T-helper 2 cell treated with Interferon-gamma antibody and Interleukin-4, amounts not matched to agents 100 ng/mL and 5 ng/mL, for 36 hours (primary cell): Measurements from ENCODE around the gene SUN1. TPM values are rescaled to one million over a fixed set of nuclear protein-coding genes. Genes with fewer than 3 reads are reported as not detected.
"Not testable (repeated sequence)": the region's sequence is repeated elsewhere in the genome, so short reads cannot be mapped to it uniquely, and the experiment has no call there.

Experiments used
- intact Hi-C: fragments of 100-400 bp; cut with micrococcal nuclease; formaldehyde crosslinking; loops from one replicate; pipeline ENCODE4 v1.15.1; 2023
- total RNA-seq: library from RNA; stranded (reverse); gene quantifications from 2 replicates; pipeline ENCODE4 v1.2.3, GENCODE V29; 2022

Gene SUN1, protein sequence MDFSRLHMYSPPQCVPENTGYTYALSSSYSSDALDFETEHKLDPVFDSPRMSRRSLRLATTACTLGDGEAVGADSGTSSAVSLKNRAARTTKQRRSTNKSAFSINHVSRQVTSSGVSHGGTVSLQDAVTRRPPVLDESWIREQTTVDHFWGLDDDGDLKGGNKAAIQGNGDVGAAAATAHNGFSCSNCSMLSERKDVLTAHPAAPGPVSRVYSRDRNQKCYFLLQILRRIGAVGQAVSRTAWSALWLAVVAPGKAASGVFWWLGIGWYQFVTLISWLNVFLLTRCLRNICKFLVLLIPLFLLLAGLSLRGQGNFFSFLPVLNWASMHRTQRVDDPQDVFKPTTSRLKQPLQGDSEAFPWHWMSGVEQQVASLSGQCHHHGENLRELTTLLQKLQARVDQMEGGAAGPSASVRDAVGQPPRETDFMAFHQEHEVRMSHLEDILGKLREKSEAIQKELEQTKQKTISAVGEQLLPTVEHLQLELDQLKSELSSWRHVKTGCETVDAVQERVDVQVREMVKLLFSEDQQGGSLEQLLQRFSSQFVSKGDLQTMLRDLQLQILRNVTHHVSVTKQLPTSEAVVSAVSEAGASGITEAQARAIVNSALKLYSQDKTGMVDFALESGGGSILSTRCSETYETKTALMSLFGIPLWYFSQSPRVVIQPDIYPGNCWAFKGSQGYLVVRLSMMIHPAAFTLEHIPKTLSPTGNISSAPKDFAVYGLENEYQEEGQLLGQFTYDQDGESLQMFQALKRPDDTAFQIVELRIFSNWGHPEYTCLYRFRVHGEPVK
- 61.3 and 63.3 TPM in 2 replicates for total RNA-seq

DNA sequence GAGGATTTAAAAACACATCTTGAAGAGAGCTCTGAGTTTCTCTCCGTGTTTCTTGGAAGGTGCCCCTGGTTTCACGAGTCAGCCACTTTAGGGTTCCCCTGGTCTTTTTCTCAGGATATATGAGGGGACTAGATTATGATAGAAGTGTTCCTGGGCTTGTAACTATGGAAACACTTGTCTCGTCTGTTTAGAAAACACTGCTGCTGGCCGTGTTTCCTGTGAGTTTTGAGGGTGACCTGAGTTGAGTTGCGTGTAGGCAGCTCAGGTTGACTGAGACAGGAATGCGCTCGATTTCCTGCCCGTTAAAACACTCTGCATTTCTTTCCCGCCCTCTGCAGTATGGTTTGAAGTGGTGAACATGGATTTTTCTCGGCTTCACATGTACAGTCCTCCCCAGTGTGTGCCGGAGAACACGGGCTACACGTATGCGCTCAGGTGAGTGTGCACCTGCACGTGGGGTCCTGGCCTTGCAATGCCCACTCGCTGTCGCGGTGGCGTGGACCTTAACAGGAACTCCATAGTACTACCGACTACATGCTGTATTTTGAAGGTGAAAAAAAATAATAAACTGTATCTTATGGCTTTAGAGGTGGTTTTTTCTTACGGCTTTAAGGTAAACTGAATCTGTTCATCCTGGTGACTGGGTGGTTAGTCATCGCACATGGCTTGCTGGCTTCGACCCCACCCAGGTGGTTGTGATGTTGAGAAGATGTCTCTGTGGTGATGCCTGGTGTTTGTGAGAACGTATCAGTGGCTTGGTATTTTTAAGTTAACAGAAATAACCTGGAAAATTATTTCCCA, at the start of gene SUN1:
Gene SUN1 (plus strand): TSS at position 310 of the 801 bp plus-strand sequence. CDS start 49 bp downstream, at position 359.
- intact Hi-C loops = no loop called here

DNA sequence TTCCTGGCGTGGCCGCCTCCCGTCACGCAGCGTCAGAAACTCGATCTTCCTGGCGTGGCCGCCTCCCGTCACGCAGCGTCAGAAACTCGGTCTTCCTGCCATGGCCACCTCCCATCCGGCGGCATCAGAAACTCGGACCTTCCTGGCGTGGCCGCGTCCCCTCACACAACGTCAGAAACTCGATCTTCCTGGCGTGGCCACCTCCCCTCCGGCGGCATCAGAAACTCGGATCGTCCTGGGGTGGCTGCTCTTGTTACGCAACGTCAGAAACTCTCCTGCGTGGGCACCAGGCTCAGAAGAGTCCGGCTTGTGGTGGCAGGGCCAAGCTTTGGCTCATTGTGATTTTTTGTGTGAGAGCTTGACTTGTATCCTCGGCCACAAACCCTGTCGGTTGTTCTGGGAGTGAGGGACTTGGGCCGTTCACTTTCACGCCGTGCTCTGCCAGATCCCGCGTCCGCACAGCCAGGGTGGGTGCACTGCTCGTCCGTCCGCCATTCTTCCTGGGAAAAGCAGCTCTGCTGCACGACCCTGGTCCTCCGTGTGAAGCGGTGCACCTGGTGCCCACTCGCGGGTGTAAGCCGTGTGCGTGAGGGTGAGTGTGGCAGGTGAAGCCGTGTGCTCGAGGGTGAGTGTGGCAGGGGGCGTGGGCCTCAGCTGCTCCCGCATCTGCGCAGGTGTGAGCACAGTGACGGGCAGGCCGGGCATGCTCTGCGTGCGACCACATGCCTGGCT, 49.4 kb upstream of the SUN1 start:
- intact Hi-C loops = no loop called here

DNA sequence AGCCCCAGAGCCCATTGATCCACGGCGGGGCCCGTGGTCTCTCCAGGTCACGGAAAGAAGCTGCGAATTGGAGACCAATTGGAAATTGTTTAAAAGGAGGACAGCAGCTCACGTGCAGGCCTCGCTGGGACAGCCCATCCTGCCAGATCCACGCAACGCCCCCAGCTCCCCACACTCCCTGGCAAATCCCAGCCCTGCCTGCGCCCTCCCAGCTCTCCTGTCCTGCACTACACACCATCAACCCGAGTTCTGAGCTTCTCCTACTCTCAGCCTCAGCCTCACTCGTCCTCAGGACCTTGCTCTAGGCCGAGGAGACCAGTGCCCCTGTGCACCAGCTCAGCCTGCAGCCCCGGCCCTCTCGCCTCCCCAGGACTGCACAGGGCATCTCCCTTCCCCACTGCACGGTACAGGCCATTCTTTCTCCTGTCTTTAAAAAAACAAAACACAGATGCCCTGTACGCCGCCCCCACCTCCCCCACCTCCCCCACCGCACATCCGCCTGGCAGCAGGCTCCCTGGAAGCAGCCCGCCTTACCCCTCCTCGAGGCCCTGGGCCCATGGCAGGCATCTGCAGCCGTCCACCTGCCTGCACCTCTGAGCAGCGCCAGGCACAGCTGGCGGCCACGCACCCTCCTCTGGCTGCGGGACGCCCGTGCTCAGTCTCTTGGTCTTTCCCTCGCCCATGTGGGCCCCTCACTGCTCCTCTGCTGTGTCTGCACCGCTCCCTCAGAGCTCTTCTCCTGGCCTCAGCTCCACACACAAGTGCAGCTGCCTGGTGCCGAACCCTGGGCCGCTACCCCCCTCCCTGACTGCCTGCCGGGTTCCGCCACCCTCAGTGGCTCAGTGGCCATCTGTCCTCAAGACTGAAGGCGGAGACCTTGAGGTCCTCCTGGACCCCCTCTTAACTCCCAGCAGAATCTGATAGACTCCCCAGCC, 48.5 kb upstream of the SUN1 start:
- intact Hi-C loops = no loop called here

DNA sequence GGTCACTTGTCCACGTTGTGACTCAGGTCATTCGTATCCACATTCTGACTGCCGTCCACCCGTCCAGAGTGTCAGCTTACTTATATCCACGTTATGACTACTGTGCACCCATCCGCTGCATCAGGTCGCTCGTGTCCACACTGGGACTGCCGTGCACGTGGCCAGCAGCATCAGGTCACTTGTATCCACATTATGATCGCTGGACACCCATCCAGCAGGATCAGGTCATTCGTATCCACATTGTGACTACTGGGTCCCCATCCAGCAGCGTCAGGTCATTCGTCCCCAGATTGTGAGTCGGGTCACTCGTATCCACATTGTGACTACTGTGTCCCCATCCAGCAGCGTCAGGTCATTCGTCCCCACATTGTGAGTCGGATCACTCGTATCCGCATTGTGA, 47.3 kb upstream of the SUN1 start:
- intact Hi-C loops = loop anchor here (5.0 kb wide), 2 partner anchors 167 to 463 kb away; partner anchors contain the start of gene ADAP1

DNA sequence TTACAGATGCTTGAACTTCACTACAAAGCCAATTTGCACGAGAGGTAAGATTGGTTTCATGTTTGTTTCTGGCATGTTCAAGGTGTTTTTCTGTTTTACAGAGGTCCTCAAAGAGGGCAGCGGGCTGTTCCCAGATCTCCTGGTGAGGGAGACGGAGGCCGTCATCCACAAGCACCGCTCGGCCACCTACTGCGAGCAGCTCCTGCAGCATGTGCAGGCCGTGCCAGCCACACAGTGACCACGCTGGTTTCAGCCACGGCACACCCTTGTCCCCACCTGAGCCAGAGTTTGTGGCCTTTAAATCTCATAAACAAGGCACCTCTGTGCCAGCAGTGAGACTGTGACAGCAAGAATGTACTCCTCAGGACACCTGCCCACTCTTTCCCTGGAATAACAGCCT, 46.9 kb upstream of the SUN1 start:
- intact Hi-C loops = loop anchor here (5.0 kb wide), 2 partner anchors 167 to 463 kb away; partner anchors contain the start of gene ADAP1

DNA sequence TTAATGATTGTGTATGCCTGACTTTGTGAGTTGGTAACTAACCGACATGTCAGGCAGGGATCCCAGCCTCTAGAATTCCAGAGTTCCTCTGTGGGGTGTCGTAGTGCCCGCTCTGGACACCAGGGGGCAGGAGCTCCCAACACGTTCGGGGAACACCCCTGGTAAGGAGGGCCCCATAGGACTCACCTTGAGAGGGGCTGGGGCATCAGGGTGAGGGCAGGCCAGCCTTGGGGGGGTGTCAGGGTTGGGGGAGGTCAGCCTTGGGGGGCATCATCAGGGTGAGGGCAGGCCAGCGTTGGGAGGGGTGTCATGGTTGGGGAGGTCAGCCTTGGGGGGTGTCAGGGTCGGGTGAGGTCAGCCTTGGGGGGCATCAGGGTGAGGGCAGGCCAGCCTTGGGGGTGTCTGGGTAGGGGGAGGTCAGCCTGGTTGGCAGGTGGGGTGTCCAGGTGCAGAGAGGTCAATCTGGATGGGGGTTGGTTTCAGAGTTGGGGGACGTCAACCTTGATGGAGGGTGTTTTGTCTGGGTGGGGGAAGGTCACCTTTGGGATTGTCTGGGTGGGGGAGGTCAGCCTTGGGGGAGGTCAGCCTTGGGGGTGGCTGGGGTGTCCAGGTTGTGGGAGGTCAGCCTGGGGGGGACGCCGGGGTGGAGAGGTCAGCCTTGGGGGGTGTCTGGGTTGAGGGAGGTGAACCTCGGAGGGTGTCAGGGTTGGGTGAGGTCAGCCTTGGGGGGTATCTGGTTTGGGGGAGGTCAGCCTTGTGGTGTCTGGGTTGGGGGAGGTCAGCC, 45.6 kb upstream of the SUN1 start:
- intact Hi-C loops = loop anchor here (5.0 kb wide), 2 partner anchors 166 to 464 kb away; partner anchors contain the start of gene ADAP1

DNA sequence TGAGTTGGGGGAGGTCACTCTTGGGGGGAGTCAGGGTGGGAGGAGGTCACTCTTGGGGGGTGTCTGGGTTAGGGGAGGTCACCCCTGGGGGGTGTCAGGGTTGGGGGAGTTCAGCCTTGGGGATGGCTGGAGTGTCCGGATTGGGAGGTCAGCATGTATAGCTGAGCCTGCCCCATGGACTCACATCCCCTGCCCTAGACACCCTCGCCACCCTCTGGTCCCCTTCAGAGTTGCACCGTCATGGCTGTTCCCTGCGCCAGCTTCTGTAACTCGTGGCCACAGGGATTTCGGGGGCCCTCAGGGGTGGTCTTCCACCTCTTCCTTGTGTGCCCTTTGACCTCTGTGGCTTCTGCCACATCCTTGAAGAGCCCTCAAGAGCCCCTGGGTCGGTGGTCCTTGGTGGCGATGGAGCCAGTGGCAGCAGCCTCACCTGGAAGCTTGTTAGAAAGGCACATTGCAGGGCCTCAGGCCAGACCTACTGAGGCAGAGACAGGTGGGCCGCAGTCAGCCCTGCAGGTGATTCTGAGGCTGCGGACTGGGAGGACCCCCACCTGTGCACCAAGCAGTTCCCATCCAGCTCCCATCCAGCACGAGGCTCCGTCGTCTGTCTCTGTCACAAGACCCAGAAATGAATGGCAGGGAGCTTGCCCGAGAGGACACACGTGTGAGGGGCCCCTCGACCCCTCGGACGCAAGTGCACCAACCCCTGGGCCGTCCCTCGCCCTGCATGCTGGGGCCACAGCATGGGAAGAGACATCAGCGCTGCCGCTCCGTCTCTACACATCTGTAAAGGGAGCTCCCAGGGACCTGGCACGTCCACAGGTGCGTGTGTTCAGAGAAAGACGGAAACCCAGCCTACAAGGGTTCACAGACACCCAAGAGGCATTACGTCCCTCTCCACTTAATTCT, 44.7 kb upstream of the SUN1 start:
- intact Hi-C loops = loop anchor here (5.0 kb wide), 2 partner anchors 165 to 465 kb away; partner anchors contain the start of gene ADAP1

DNA sequence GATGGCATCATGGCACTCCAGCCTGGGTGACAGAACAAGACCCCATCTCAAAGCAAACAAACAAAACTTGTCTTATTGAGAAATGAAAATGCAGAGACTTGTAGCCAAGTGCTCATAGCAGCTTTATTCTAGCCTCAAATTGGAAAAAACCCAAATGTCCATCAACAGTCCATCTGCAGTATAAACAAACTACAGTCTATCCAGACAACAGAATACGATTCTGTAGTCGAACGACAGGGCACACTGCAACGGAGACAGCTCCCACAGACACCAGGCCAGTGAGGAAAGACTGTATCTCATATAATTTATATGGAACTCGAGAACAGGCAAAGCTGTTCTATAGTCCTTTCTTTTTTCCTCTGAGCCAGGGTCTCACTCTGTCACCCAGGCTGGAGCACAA, 40.8 kb upstream of the SUN1 start:
- intact Hi-C loops = no loop called here

DNA sequence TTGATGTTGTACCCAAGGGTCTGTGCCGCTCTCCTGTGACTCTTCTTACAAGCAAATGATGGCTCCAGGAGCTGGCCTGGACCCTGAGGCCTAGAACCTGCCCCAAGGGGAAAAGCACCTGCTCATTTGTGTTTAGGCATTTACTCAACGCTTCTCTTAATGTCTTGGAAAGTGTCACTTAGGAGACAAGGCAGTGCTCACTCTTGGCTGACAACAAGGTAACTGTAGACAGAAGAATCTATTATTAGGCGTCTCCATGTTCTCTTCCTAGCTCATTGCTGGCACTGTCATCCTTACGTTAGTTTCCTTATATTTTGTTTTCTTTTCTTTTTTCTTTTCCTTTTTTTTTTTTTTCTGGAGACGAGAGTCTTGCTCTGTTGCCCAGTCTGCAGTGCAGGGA, 38.1 kb upstream of the SUN1 start:
- intact Hi-C loops = no loop called here

DNA sequence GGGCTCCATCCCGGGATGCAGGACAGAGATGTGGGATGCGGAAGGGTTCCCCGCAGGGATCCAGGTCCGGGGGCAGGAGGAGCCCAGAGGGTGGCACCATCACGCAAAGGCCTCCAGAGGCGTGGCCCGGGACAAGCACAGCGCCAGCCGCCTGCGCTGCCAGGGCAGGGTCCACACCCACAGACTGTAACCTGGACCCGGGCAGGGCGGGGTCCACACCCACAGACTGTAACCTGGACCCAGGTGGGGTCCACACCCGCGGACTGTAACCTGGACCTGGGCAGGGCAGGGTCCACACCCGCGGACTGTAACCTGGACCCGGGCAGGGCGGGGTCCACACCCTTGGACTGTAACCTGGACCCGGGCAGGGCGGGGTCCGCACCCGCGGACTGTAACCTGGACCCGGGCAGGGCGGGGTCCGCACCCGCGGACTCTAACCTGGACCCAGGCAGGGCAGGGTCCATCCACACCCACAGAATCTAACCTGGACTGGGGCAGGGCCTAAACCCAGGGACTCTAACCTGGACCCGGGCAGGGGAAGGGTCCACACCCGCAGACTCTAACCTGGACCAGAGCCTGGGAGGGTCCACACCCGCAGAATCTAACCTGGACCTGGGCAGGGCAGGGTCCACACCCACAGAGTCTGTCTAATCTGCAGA, 37.5 kb upstream of the SUN1 start:
- intact Hi-C loops = no loop called here

DNA sequence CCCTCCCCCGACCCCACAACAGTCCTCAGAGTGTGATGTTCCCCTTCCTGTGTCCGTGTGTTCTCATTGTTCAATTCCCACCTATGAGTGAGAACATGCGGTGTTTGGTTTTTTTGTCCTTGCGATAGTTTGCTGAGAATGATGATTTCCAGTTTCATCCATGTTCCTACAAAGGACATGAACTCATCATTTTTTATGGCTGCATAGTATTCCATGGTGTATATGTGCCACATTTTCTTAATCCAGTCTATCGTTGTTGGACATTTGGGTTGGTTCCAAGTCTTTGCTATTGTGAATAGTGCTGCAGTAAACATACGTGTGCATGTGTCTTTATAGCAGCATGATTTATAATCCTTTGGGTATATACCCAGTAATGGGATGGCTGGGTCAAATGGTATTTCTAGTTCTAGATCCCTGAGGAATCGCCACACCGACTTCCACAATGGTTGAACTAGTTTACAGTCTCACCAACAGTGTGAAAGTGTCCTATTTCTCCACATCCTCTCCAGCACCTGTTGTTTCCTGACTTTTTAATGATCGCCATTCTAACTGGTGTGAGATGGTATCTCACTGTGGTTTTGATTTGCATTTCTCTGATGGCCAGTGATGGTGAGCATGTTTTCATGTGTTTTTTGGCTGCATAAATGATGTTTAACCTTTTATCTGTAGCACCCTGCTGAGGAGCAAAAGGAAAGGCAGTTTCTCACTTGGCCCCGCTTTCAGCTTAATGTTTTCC, 35.7 kb upstream of the SUN1 start:
- intact Hi-C loops = not testable (repeated sequence)

DNA sequence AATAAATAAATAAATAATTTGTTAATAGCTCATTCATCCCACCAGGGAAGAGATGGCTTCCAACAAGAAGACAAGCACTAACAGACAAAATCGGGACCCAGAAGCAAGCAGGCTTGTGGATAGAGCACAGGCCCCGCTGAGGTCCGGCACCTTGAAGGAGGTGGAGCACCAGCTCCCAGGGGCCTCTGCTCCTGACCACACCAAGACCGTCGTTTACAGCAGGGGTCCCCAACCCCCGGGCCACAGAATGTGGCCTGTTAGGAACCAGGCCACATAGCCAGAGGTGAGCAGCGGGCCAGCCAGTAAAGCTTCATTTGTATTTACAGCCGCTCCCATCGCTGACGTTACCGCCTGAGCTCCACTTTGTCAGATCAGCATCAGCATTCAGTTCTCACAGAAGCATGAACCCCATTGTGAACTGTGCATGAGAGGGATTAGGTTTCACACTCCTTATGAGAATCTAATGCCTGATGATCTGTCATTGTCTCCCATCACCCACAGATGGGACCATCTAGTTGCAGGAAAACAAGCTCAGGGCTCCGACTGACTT, 33.3 kb upstream of the SUN1 start:
- intact Hi-C loops = no loop called here

DNA sequence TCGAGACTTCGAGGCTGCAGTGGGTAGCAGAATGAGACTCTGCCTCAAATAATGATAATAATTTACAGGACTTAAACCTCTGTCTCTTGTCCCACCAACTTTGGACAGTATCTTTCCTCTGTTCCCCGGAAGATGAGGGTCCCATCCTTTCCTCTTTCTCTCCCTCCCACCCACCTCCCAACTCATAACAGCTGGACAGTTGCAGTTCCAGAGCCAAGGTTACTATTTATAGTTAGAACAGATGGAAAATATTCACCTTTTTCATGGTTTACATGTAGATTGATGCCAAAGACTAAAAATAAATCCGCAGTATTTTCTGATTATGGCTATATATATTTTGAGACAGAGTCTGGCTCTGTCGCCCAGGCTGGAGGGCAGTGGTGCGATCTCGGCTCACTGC, 31.6 kb upstream of the SUN1 start:
- intact Hi-C loops = no loop called here

DNA sequence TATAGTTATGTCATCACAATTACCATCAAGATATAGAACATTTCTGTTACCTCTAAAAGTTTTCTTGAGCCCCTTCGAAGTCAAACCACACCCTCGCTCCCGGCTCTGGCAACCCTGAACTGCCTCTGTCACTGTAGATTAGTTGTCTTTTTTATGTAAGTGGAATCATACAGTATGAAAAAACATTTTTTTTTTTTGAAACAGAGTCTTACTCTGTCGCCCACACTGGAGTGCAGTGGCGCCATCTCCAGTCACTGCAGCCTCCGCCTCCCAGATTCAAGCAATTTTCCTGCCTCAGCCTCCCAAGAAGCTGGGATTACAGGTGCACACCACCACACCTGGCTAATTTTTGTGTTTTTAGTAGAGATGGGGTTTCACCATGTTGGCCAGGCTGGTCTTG, 30.9 kb upstream of the SUN1 start:
- intact Hi-C loops = not testable (repeated sequence)

DNA sequence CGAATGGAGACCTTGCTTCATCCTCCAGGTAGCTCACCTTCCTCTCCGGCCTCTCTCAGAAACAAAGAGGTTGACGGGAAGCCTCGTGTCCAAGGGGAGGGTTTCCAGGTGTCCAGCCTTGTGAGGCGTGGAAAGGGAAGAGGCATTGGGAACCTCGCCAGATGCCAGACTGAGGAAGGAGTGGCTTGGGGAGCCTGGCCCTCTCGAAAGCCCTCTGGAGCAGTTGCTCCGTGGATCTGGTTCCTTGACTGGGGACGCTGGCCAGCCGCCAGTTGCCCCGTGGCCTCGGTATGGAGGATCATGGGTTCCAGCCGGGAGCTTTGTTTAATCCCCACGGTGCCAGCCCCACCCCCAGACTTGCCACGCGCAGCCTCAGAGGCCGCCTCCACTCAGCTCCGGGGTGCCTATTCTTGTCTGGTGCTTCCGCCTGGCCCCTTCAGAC, 30.3 kb upstream of the SUN1 start:
- intact Hi-C loops = no loop called here
